Measurements from ENCODE around the gene CD28.
A peak's percentile ranks its signal among the peaks of the same experiment; 100 is the strongest.
"Not testable (repeated sequence)": the region's sequence is repeated elsewhere in the genome, so short reads cannot be mapped to it uniquely, and the experiment has no call there.

Gene CD28

DNA sequence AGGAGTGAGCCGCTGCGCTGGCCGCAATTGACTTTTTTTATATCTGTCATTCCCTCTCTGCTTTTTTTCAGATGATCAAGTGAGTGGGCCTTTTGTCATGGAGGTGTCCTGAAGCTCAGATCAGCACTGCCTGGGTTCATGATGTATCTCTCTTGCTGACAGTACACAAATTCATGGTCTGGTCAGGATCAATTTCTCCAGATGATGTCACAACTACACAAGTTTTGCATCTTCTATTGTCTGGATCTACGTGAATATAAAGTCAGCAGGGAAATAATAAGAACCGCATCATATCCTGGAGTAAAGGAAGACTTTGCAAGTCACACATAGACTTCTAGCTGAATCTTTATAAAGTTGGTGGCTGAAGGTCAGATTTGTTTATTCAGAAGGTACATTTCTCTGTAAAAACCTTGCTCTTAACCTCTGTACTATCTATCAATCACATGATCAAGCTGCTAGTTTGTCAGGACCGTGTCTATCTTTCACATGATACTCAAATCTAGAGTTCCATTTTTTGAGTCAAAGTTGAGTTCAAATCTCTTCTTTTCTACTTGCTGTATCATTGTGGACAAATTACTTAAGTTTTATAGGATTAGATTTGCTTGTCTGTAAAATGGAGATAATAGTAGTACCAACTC, 13.1 kb upstream of the CD28 start:
- no peak for TF ChIP-seq ZNF274 (IDR thresholded peaks at IDR 0.05; ENCODE audit: low read depth, low read length)
- no peak overlapping the region for H3K4me3 ChIP-seq (ENCODE audit: low read length)

DNA sequence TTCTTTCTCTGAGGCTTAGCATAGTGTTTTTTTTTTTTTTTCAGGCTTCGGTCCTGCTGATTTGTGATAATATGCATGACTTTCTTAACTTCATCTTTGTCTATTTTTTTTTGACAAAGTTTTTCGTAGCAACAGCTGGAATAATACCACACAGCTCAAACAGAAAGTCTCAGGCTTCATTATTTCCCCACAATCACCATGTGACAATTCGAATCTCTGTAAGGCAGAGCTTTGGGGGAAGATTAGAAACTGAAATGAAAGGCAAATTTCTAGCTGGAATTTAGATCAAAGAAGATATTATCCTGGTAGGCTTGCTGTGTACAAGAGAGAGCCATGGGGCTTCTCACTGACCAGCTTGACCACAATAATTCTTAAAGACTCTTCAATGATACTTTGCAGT, 12.2 kb upstream of the CD28 start:
- no peak overlapping the region for H3K4me3 ChIP-seq (ENCODE audit: low read length)
- TF ChIP-seq ZNF274 (IDR thresholded peaks at IDR 0.05; ENCODE audit: low read depth, low read length), result no peak

DNA sequence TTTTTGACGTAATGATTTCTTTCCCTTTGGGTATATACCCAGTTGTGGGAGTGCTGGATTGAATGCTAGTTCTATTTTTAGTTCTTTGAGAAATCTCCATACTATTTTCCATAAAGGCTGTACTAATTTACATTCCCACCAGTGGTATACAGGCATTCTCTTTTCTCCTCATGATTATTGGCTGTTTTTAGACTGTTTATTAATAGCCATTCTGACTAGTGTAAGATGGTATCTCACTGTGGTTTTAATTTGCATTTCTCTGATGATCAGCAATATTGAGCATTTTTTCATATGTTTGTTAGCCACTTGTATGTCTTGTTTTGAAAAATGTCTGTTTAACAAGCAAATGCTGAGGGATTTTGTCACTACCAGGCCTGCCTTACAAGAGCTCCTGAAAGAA, 9.2 kb upstream of the CD28 start:
- no peak for TF ChIP-seq ZNF274 (IDR thresholded peaks at IDR 0.05; ENCODE audit: low read depth, low read length)
- no peak overlapping the region for H3K4me3 ChIP-seq (ENCODE audit: low read length)

DNA sequence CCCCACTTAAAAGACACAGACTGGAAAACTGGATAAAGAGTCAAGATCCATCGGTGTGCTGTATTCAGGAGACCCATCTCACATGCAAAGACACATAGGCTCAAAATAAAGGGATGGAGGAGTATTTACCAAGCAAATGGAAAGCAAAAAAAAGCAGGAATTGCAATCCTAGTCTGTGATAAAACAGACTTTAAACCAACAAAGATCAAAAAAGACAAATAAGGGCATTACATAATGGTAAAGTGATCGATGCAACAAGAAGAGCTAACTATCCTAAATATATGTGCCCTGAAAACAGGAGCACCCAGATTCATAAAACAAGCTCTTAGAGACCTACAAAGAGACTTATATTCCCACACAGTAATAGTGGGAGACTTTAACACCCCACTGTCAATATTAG, 8.7 kb upstream of the CD28 start:
- H3K4me3 ChIP-seq (ENCODE audit: low read length), result not testable (repeated sequence)

- H3K4me3 ChIP-seq (ENCODE audit: low read length), result not testable (repeated sequence)
Observed at GRCh38 chr2:203698410-203698809, 8.0 kb upstream of the CD28 start.

DNA sequence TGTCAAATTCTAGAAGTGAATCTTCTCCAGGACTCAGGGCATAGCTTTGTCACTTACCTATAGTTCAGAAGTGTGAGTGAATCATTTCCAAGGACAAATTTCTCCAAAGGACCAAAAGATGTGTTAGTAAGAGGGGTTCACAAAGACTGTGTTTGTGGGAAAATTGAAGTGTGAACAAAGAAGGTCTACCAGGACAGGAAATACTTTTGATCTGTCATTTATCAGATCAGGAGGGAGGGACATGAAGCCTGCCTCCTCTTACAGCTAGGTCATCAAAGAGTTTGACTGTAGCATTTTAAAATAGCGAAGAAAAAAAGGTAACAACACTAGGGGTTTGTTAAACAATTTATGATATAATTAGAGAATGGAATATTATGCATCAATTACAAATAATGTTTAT, 2.0 kb upstream of the CD28 start:
- TF ChIP-seq ZNF274 (IDR thresholded peaks at IDR 0.05; ENCODE audit: low read depth, low read length), result no peak
- no peak overlapping the region for H3K4me3 ChIP-seq (ENCODE audit: low read length)

- H3K4me3 ChIP-seq (ENCODE audit: low read length), result no peak overlapping the region
- TF ChIP-seq ZNF274 (IDR thresholded peaks at IDR 0.05; ENCODE audit: low read depth, low read length), result no peak
Observed at GRCh38 chr2:203705178-203705577, 1.3 kb upstream of the CD28 start.

GRCh38 chr2:203707530-203707929, 1.1 kb downstream of the CD28 start:
- peak overlapping the region; percentile 73; the same call in 1 of the 2 replicates for H3K4me3 ChIP-seq (ENCODE audit: low read length)
- TF ChIP-seq ZNF274 (IDR thresholded peaks at IDR 0.05; ENCODE audit: low read depth, low read length), result no peak

DNA sequence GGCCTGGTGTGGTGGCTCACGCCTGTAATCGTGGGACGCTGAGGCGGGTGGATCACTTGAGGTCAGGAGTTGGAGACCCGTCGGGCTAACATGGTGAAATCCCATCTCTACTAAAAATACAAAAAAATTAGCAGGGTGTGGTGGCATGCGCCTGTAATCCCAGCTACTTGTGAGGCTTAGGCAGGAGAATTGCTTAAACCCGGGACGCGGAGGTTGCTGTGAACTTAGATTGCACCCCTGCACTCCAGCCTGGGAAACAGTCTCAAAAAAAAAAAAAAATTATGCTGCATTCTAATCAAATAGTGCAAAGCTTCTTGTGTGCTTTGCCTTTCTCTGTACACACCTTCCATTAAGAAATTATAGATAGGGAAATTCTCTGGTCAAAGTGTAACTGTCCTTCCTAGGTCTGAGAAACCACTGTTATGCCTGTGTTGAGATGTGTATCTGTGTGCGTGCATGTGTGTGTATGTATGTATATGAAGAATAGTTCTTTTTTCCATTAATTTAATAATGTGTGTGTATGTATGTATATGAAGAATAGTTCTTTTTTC, 2.5 kb downstream of the CD28 start:
- no peak for TF ChIP-seq ZNF274 (IDR thresholded peaks at IDR 0.05; ENCODE audit: low read depth, low read length)
- H3K4me3 ChIP-seq (ENCODE audit: low read length), result peak overlapping the region; percentile 28; the same call in 1 of the 2 replicates

- H3K4me3 ChIP-seq (ENCODE audit: low read length), result no peak overlapping the region
- TF ChIP-seq ZNF274 (IDR thresholded peaks at IDR 0.05; ENCODE audit: low read depth, low read length), result no peak
Observed at GRCh38 chr2:203709416-203710040, 3.1 kb downstream of the CD28 start.

DNA sequence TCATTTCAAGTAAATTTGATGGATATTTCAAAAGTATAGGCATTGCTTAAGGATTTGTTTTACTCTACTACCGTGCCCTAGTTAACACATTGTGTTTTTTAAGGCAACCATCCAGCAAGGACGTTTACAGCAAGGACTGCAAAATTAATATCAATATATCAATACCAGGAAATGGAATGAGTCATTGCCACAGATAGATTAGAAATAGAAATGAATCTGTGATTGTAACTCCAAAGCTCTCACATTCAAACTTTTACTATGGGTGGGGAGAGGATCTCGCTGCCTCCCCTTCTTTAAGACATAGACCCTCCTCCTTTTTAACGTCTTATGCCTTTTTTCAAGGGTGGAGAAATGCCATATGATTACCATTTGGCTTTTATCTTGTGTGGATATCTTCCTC, 3.8 kb downstream of the CD28 start:
- TF ChIP-seq ZNF274 (IDR thresholded peaks at IDR 0.05; ENCODE audit: low read depth, low read length), result no peak
- no peak overlapping the region for H3K4me3 ChIP-seq (ENCODE audit: low read length)

GRCh38 chr2:203710952-203711351, 4.5 kb downstream of the CD28 start:
- no peak for TF ChIP-seq ZNF274 (IDR thresholded peaks at IDR 0.05; ENCODE audit: low read depth, low read length)
- H3K4me3 ChIP-seq (ENCODE audit: low read length), result no peak overlapping the region

DNA sequence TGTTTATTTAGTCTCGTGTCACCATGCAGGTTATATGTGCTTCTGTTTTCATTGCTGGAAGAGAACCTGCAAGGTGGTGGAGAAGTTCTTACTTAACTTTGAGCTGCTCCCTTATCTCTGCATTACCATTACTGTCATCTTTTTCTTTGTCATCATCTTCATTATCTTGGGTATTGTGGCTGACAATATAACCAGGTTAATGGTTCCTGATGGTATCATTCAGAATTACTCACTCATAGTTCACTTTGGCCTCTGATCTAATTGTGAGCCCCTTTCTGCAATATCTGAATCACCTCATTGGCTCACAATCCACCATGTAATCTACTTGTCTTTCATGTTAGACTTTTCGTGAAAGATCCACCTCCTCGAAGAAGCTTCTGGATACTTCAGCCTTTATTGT, 5.0 kb downstream of the CD28 start:
- no peak overlapping the region for H3K4me3 ChIP-seq (ENCODE audit: low read length)
- TF ChIP-seq ZNF274 (IDR thresholded peaks at IDR 0.05; ENCODE audit: low read depth, low read length), result no peak

- no peak overlapping the region for H3K4me3 ChIP-seq (ENCODE audit: low read length)
- no peak for TF ChIP-seq ZNF274 (IDR thresholded peaks at IDR 0.05; ENCODE audit: low read depth, low read length)
Observed at GRCh38 chr2:203713381-203713780, 6.9 kb downstream of the CD28 start.

DNA sequence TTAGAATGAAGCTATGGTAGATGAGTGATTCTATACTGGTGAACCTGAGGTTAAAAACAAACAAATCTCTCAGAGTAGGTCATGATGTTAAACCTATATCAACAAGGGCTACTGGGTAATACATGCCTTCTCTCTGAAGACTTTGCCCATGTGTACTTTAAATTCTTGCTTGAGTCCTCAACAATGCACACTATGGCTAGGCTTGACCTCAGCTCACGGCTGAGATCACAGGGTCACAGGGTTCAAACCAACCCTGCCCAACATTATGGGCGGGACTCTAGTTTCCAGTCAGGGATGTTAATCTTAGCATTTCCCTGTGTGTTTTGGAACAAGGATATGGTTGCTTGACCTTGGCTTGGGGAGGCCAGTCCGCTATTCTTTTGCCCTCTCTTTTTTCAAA, 7.7 kb downstream of the CD28 start:
- no peak overlapping the region for H3K4me3 ChIP-seq (ENCODE audit: low read length)
- no peak for TF ChIP-seq ZNF274 (IDR thresholded peaks at IDR 0.05; ENCODE audit: low read depth, low read length)

DNA sequence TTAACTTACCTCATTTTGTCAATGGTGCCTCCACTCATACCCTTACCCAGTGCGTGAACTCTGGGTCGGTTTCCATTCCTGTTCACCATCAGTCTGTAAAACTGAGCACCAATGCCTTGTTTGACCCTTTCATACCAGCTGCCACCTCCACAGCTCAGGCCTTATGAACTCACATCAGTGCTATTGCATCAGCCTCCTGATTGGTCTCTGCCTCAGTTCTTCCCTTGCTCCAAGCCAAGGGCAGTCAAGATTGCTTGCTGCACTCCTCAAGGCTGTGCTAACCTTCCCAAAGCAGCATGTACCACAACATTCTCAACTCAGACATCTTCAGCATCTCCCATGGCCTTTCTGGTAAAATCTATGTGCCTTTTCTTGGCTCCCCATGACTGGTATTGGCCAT, 9.3 kb downstream of the CD28 start:
- H3K4me3 ChIP-seq (ENCODE audit: low read length), result no peak overlapping the region
- TF ChIP-seq ZNF274 (IDR thresholded peaks at IDR 0.05; ENCODE audit: low read depth, low read length), result no peak
